Heart left ventricle (tissue), 13 donors: Measurements from ENCODE around the gene LPCAT1.

ENCODE experiments used
- POLR2A ChIP-seq, 2 donors: fragments of 450-650 bp; IDR thresholded peaks; one replicate each; pipeline ENCODE4 v1.6.1; 2017; ENCODE audit warnings: antibody characterized with exemption in 2 of 2, mild to moderate bottlenecking in 2 of 2, moderate library complexity in 2 of 2
- TF ChIP-seq, protein P1 (sequence below), 12 donors: fragments of 200-600 bp; sonication (generic) in 4 of 12; IDR thresholded peaks; one replicate each; pipeline versions ENCODE4 v1.5.0 to v1.8.0; 2018 to 2022; ENCODE audit warnings: antibody characterized with exemption in 12 of 12, mild to moderate bottlenecking in 5 of 12
- donor health status: ischemic (EF 13 %, LVEDD 7.1; RV severe dilation, severe dysfunction).
- donor health status: DM: no; HTN: yes; CAD: no.
- donor health status: DM: no; HTN: no; CAD: no.
- donor health status: ischemic (EF 25% LVEDD 6.9; RV normal size, moderate dysfunction).
- donor health status: ischemic (EF 25% LVEDD 5.7; RV mildly dilated, moderate dysfunction).
- donor health status: ischemic (EF 35%, LVEDD 5.7; RV mildly dilated, moderate dysfunction).
- donor health status: nonischemic (EF 11% LVEDD 7.7; RV severe dilation, severe dysfunction).
- donor health status: DM: yes; HTN: yes; CAD: no.
- donor health status: PGD.
- donor health status: ischemic (EF 29% LVEDD 5.4; RV normal size, mild dysfunction).
- donor health status: nonischemic (EF 23%, LVEDD 6.1; RV moderate dilation, normal function).

DNA sequence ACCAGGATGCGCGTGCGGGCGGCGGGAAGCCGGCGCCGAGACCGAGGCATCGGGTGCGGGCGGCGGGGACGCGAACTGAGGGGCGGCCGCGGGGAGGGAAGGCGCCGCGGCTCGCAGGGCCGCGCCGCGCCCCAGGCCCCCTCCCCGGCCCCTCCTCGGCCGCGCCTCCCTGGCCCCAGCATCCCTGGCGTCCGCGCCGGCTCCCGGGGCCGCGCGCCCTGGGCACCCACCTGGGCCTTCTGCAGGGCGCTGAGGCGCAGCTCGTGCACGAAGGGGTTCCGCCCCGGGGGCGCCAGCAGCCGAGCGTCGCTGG lies 324 bp downstream of the LPCAT1 start:
- TF ChIP-seq, protein P1, sequence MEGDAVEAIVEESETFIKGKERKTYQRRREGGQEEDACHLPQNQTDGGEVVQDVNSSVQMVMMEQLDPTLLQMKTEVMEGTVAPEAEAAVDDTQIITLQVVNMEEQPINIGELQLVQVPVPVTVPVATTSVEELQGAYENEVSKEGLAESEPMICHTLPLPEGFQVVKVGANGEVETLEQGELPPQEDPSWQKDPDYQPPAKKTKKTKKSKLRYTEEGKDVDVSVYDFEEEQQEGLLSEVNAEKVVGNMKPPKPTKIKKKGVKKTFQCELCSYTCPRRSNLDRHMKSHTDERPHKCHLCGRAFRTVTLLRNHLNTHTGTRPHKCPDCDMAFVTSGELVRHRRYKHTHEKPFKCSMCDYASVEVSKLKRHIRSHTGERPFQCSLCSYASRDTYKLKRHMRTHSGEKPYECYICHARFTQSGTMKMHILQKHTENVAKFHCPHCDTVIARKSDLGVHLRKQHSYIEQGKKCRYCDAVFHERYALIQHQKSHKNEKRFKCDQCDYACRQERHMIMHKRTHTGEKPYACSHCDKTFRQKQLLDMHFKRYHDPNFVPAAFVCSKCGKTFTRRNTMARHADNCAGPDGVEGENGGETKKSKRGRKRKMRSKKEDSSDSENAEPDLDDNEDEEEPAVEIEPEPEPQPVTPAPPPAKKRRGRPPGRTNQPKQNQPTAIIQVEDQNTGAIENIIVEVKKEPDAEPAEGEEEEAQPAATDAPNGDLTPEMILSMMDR (IDR thresholded peaks at IDR 0.05) = no peak
- TF ChIP-seq POLR2A (IDR thresholded peaks at IDR 0.05) = no peak
